ENCODE data around the gene TEX22. TPM values are rescaled to one million over a fixed set of nuclear protein-coding genes. Genes with fewer than 3 reads are reported as not detected.

TEX22 gene
- total and polyA plus RNA-seq, 2 donors (not counting 1 experiment from before 2014, with no cell fraction given): 1.7 to 7.0 TPM

DNA sequence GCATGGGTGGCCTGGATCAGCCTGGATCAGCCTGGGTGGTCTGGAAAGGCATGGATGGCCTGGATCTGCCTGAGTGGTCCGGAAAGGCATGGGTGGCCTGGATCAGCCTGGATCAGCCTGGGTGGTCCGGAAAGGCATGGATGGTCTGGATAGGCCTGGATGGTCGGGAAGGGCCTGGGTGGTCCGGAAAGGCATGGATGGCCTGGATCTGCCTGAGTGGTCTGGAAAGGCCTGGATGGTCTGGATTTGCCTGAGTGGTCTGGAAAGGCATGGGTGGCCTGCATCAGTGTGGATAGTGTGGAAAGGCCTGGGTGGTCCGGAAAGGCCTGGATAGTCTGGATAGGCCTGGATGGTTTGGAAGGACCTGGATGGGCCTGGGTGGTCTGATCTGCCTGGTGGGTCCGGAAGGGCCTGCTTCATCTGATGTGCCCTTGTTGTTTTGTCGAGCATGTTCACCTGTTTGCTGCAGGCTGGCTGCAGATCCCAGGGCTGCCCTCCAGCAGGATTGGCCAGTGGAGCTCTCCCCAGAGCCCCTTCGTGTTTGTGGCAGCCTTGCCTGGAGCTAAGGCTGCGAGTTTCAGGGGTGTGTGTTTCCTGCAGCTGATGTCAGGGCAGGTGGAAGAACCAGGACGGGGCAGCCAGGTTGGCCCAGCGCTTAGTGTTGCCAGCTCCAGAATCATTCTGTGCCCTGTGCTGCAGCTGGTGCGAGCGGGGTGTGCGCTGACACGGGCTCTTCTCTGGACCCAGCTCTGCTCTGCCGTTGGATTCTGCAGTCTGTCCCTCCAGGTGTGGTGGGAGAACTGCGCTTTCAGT lies 19.3 kb upstream of the TEX22 start:
- Histone ChIP-seq H3K36me3 (replicated peaks in 1 of 2; ENCODE audit: control extremely low read depth in 1 of 2, control insufficient read depth in 1 of 2, extremely low read depth in 1 of 2, insufficient read depth in 2 of 2, low read length in 1 of 2) (no peaks in the 10 kb centered on the region), H2AFZ (ENCODE audit: insufficient read depth, low read depth, low read length, poor library complexity, severe bottlenecking) (no peak overlapping the region), H3K9me3 (ENCODE audit: control extremely low read depth in 1 of 3, control insufficient read depth in 2 of 3, insufficient read depth in 1 of 3, low read length in 2 of 3) (peaks cover 0 to 14% (median 0%) of the 10 kb centered on the region in 3 donors), H4K20me1 (ENCODE audit: control insufficient read depth, insufficient read depth, low read length, poor library complexity, severe bottlenecking) (no peaks in the 10 kb centered on the region), H3K4me2 (replicated peaks; ENCODE audit: low read depth, low read length, poor library complexity, severe bottlenecking) (no peak overlapping the region), H3K79me2 (ENCODE audit: control insufficient read depth, insufficient read depth, low read length) (no peaks in the 10 kb centered on the region), H3K27ac (ENCODE audit: low read length in 2 of 2) (no peak overlapping the region), H3K9ac (ENCODE audit: low read length) (no peak overlapping the region), H3K27me3 (replicated peaks in 1 of 4; ENCODE audit: control extremely low read depth in 1 of 4, control insufficient read depth in 3 of 4, insufficient read depth in 4 of 4, low read length in 3 of 4) (no peaks in the 10 kb centered on the region), H3K4me3 (ENCODE audit: control extremely low read depth in 1 of 5, extremely low read depth in 1 of 5, insufficient read depth in 1 of 5, low read depth in 2 of 5, low read length in 4 of 5) (no peak overlapping the region), H3K4me1 (ENCODE audit: control insufficient read depth in 2 of 2, insufficient read depth in 2 of 2, low read length in 2 of 2) (peaks cover 0 to 6% of the 10 kb centered on the region in 2 donors)
- Mint-ChIP-seq H3K9me3 (ENCODE audit: insufficient read depth) (peaks cover 2% of the 10 kb centered on the region), H3K27me3 (no peaks in the 10 kb centered on the region), H3K27ac (no peak overlapping the region), H3K4me3 (no peak overlapping the region), H3K4me1 (peaks cover 7% of the 10 kb centered on the region)
- no peak for ATAC-seq (ENCODE audit: low read depth)
- WGBS (ENCODE audit: insufficient coverage): 96% methylated on average over 17 of the region's 17 CpGs
- TF ChIP-seq EZH2 (IDR thresholded peaks at IDR 0.05; ENCODE audit: borderline replicate concordance, insufficient read depth, low read depth, low read length, poor library complexity, severe bottlenecking): no peak
- no peak for TF ChIP-seq CTCF (IDR thresholded peaks at IDR 0.05)
- ChIA-PET CTCF (no interaction called here), POLR2A (no interaction called here)
- intact Hi-C loops (cut with micrococcal nuclease): no loop called here
- DNase-seq: no peak

DNA sequence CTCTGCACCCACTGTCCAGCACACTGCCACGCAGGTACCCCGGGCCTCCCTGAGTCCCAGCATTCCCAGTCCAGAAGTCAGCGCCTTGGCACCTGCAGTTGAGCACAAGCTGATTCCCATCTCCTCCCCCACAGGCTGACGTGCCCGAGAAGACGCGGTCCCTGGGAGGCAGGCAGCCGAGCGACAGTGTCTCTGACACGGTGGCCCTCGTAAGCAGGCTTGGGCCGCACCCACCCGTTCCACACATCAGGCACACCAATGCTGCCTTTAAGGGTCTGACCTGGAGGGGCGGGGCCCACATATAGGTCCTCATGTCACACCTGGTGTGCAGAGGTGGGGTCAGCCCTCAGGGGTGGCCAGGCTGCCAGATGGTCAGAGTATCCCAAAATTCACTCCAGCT lies 18.4 kb upstream of the TEX22 start:
- H3K9me3 Mint-ChIP-seq (ENCODE audit: insufficient read depth): peaks cover 2% of the 10 kb centered on the region
- H3K4me1 ChIP-seq (ENCODE audit: control insufficient read depth in 2 of 2, insufficient read depth in 2 of 2, low read length in 2 of 2): peaks cover 0 to 6% of the 10 kb centered on the region in 2 donors
- H3K4me1 Mint-ChIP-seq: peaks cover 7% of the 10 kb centered on the region
- intact Hi-C loops (cut with micrococcal nuclease): no loop called here
- ChIA-PET POLR2A (interaction anchor here (0.6 kb wide), 1 partner anchor 305 kb away, joined by 7 read pairs; no protein-coding TSS in a partner anchor), CTCF (interaction anchor here (2.2 kb wide), 1 partner anchor 9 kb away, joined by 7 read pairs; no protein-coding TSS in a partner anchor)
- no peak overlapping the region for H2AFZ ChIP-seq (ENCODE audit: insufficient read depth, low read depth, low read length, poor library complexity, severe bottlenecking)
- no peak for ATAC-seq (ENCODE audit: low read depth)
- TF ChIP-seq EZH2 (IDR thresholded peaks at IDR 0.05; ENCODE audit: borderline replicate concordance, insufficient read depth, low read depth, low read length, poor library complexity, severe bottlenecking): no peak
- no peak for TF ChIP-seq CTCF (IDR thresholded peaks at IDR 0.05)
- no peaks in the 10 kb centered on the region for H3K36me3 ChIP-seq (replicated peaks in 1 of 2; ENCODE audit: control extremely low read depth in 1 of 2, control insufficient read depth in 1 of 2, extremely low read depth in 1 of 2, insufficient read depth in 2 of 2, low read length in 1 of 2)
- H3K79me2 ChIP-seq (ENCODE audit: control insufficient read depth, insufficient read depth, low read length): no peaks in the 10 kb centered on the region
- no peak for DNase-seq
- H3K4me2 ChIP-seq (replicated peaks; ENCODE audit: low read depth, low read length, poor library complexity, severe bottlenecking): no peak overlapping the region
- 98% methylated on average over 13 of the region's 14 CpGs for WGBS (ENCODE audit: insufficient coverage)
- H3K27ac ChIP-seq (ENCODE audit: low read length in 2 of 2): no peak overlapping the region
- no peak overlapping the region for H3K27ac Mint-ChIP-seq
- H3K27me3 Mint-ChIP-seq: no peaks in the 10 kb centered on the region
- H3K4me3 ChIP-seq (ENCODE audit: control extremely low read depth in 1 of 5, extremely low read depth in 1 of 5, insufficient read depth in 1 of 5, low read depth in 2 of 5, low read length in 4 of 5): no peak overlapping the region
- no peak overlapping the region for H3K9ac ChIP-seq (ENCODE audit: low read length)
- H4K20me1 ChIP-seq (ENCODE audit: control insufficient read depth, insufficient read depth, low read length, poor library complexity, severe bottlenecking): no peaks in the 10 kb centered on the region
- no peaks in the 10 kb centered on the region for H3K27me3 ChIP-seq (replicated peaks in 1 of 4; ENCODE audit: control extremely low read depth in 1 of 4, control insufficient read depth in 3 of 4, insufficient read depth in 4 of 4, low read length in 3 of 4)
- H3K4me3 Mint-ChIP-seq: no peak overlapping the region
- H3K9me3 ChIP-seq (ENCODE audit: control extremely low read depth in 1 of 3, control insufficient read depth in 2 of 3, insufficient read depth in 1 of 3, low read length in 2 of 3): peaks cover 0 to 14% (median 0%) of the 10 kb centered on the region in 3 donors
